Kasumi-1 (cell line): ENCODE data around the gene STAU1.
"Not testable (repeated sequence)": the region's sequence is repeated elsewhere in the genome, so short reads cannot be mapped to it uniquely, and the experiment has no call there.

Experiments
- DNase-seq, 2 experiments: peaks; one replicate each; lab custom pipeline; 2025; lab: John Stamatoyannopoulos, UW

The STAU1 gene

GRCh38 chr20:49166534-49167449, 21.3 kb downstream of the STAU1 start:
- no peak for DNase-seq

- DNase-seq = no peak
Measured at GRCh38 chr20:49165611-49166010, 22.5 kb downstream of the STAU1 start.

DNA sequence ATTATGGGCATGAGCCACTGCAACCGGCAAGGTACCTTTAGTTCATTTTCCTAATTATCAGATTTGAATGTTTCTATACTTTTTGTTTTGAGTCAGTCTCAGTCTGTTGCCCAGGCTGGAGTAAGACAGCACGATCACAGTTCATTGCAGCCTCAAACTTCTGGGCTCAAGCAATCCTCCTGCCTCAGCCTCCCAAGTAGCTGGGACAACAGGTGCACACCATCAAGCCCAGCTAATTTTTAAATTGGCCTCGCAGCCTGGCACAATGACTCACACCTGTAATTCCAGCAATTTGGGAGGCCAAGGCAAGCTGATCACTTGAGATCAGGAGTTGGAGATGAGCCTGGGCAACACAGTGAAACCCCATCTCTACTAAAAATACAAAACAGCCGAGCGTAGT, 24.4 kb downstream of the STAU1 start:
- DNase-seq = no peak

DNA sequence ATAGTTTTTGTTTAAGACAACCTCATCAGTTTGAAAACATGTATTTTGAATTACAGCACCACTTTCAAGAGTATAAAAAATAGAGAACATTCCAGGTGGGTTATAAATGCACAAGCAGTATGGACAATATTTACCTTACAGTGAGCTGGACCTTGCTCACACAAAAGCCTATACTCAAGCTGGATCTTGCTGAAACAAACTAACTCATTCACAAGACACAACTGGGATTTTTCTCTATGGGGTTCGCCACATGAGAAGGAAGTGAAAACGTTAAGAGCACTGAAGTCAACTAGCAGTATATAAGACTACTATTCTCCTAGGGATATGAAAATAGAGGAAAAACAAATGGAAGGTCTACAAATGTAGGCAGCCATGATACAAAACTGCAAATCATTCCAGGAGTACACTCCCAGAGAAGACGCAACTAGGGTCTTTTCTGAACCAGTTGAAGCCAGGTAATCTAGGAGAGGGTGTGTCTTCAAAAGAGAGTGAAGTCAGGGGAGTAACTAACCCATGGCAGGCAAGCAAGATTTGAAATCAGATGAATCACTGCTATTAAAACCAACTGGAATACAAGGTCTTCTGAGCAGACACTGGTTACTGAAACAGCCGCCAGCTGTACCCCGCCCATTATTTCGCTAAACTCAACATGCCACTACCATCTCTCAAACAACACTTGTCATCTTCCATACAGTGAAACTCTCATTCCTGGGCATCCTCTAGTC, 26.5 kb downstream of the STAU1 start:
- no peak for DNase-seq

GRCh38 chr20:49160057-49160929, 27.8 kb downstream of the STAU1 start:
- DNase-seq = no peak

DNA sequence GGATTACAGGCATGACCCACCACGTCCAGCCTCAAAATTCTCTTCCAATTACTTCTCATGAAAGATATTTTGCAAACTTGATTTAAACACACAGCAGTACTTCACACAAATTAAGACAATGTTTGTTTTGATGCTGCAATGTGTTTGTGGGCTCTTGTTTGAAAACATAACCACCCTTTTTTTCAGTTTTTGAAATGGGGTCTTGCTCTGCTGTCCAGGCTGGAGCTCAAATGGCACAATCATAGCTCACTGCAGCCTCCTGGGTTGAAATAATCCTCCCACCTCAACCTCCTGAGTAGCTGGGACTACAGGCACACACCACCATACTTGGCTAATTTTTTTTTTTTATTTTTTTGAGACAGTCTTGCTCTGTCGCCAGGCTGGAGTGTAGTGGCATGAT, 31.0 kb downstream of the STAU1 start:
- no peak for DNase-seq

- DNase-seq = no peak
Measured at GRCh38 chr20:49156481-49156880, 31.7 kb downstream of the STAU1 start.

- DNase-seq = no peak
Measured at GRCh38 chr20:49151436-49151835, 36.7 kb downstream of the STAU1 start.

- DNase-seq = no peak
Measured at GRCh38 chr20:49149281-49150045, 38.7 kb downstream of the STAU1 start.

- no peak for DNase-seq
Measured at GRCh38 chr20:49148601-49149000, 39.5 kb downstream of the STAU1 start.

DNA sequence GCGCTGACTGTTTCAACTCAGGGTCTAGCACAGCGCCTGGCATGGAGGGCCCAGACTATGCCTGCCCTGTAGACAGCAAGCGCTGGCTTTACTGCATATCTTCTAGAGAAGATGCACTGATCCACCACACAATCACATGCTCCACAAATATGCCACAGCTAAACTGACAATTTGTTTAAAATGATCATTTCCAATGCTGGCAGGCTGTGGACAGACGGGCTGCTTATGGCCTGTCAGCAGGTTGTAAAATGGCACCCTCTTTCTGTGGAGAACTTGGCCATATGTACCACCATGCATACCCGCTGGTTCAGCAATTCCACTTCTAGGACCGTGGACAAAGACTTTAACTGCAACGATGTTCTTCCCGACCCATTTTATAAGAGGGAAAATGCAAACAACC, 40.8 kb downstream of the STAU1 start:
- no peak for DNase-seq

DNA sequence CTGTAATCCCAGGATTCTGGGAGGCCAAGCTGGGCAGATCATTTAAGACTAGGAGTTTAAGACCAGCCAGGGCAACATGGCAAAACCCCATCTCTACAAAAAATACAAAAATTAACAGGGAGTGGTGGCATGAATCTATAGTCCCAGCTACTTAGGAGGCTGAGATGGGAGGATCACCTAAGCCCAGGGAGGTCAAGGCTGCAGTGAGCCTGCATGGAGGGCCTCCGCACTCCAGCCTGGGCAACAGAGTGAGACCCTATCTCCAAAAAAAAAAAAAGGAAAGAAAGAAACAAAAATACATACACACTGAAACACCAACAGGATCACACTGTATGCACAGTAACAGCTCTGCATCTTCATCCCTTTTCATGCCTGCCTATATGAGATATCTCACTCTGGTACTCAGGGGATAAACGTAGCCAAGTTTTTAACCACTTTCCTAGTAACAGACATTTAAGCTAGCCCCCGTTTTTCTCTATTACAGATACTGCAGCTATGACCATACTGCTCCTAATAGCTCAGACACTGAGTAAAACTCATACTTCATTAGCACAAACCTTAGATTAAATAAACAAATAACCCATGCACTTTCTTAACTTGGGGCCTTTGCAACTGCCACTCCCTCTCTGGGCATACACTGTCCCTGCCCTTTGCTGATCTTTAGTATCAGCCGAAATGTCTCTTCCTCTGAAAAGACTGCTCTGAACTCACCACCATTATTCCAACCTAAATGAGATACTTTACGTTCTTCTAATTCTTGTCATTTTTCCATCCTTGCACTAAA, 41.5 kb downstream of the STAU1 start:
- no peak for DNase-seq

- no peak for DNase-seq
Measured at GRCh38 chr20:49140834-49141233, 47.3 kb downstream of the STAU1 start.

DNA sequence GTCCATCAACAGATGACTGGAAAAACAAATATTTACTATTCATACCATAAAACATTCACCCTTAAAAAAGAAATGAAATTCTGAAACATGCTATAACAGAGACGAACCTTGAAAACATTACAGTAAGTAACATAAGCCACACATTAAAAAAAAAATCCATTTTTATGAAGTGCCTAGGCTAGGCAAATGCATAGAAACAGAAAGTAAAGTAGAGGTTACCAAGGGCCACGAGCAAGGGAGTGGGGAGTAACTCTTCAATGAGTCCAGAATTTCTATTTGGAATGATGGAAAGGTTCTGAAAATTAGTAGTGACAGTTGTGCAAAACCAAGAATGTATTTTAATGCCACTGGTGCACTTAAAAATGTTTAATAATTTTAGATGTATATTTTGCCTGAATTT, 47.7 kb downstream of the STAU1 start:
- DNase-seq = no peak

GRCh38 chr20:49138431-49138830, 49.7 kb downstream of the STAU1 start:
- DNase-seq = no peak

- DNase-seq = no peak
Measured at GRCh38 chr20:49136817-49137571, 51.1 kb downstream of the STAU1 start.

- not testable (repeated sequence) for DNase-seq
Measured at GRCh38 chr20:49134797-49135196, 53.3 kb downstream of the STAU1 start.

GRCh38 chr20:49133571-49133970, 54.6 kb downstream of the STAU1 start:
- DNase-seq = no peak

DNA sequence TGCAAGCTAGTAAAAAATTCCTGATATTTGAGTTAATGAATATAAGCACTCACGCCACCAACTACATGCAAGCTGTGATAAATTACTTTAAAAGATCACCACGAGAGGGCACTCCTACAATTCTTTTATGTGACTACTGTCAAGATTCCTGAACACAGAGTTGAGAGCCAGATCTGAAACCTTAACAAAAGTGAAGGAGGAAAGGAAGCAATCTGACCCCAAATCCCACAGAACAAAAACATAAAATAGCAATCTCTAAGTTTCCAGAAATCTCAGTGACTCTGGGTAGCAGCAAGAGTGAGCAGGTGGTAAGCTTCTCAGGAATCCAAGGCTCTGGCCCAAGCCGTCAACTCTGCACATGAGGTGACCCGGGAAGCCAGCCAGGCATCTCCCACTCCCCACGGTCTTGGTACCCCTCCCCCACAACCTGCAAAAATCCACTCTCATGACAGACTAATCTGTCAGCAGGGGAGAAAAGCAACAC, 55.1 kb downstream of the STAU1 start:
- peak; percentile 84 to 86 for DNase-seq

GRCh38 chr20:49123982-49124381, 64.2 kb downstream of the STAU1 start:
- no peak for DNase-seq
